CD4-positive, alpha-beta T cell treated with Interleukin-6 at 100 ng/mL for 8 hours (primary cell): Measurements from ENCODE around the gene PWWP2B.

Experiments used
- DNase-seq: peaks from one replicate; pipeline ENCODE4 v3.0.0-alpha.2; 2020; ENCODE audit warnings: mixed read lengths, low spot score

Gene PWWP2B

DNA sequence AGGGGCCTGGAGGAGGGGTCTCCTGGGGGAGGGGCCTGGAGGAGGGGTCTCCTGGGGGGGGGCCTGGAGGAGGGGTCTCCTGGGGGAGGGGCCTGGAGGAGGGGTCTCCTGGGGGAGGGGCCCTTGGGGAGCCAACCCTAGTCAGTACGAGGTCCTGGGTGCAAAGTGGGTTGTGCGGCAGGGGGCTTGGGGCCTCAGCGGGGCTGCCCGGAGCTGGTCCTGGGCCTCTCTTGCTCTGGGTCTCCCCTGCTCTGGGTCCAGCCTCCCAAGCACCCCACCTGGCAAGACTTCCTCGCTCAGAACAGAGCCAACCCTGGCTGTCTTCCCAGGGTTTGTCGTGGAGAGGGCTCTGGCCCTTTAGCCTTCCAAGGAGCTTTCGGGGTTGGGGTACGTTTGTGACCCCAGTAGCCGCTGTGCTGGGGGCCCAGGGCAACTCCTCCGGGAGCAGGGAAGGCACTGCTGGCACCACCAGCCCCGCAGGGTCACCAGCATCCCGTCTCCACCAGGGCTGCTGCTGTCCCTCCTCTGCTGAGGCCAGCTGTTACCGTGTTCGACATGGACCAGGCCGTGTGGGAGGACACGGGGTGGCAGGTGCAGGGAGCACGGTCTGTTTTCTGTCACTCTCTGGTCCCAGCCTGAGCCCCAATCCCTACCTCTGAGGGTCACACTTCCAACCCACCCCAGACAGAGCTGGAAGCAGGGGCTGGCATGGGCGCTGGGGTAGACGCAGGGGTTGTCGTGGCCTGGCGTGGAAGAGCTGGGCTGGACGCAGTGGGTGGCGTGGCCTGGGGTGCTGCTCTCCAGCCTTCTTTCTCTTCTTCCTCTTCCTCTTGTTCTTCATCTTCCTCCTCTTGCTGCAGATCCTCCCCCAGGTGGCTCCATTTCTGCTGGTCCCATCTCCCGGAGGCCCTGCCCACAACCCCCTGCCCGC lies 22.8 kb downstream of the PWWP2B start:
- DNase-seq, result no peak

GRCh38 chr10:132420469-132420980 lies 23.5 kb downstream of the PWWP2B start:
- no peak for DNase-seq

- DNase-seq, result no peak
Observed at GRCh38 chr10:132420981-132421846, 24.2 kb downstream of the PWWP2B start.

DNA sequence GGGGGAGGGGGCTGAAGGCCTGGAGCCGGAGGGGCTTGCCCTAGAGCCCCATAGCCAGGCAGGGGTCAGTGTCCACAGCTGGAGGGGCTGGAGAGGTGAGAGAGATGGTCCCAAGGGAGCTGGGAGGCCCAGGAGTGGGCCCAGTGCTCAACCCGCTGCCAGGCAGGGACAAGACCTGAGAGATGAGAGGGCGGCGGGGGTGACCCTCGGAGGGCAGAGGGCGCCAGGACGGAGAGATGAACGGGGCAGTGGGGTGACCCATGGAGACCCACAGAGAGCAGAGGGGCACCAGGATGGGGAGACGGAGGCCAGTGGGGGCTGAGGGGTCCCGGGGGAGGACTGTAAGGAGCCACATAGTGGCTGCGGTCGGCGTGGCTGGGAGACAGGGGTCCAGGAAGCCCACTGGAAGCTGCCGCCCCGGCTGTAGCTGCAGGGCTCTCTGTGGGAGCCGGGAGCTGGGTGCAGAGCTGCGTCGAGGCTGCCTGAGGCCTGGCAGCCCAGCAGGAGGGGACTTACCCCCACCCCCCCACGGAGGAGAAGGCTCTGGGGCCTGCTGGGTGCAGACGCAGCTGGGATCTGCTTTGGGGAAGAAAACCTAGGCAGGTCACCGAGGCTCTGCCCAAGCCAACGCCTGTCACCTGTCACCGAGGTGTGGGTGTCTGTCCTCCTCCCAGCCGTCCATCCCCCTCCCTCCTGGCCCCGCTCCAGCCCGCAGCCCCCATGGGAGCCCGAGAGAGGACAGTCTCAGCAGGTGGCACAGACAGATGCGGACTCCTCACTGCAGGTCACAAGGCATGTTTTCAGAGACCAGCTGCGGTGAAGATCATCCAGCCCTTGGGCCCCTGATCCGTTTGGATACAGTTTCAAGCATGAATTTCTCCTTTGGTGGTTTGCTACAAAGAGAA lies 25.1 kb downstream of the PWWP2B start:
- no peak for DNase-seq

GRCh38 chr10:132422903-132423825 lies 26.2 kb downstream of the PWWP2B start:
- no peak for DNase-seq

- DNase-seq, result no peak
Observed at GRCh38 chr10:132423966-132424861, 27.2 kb downstream of the PWWP2B start.

DNA sequence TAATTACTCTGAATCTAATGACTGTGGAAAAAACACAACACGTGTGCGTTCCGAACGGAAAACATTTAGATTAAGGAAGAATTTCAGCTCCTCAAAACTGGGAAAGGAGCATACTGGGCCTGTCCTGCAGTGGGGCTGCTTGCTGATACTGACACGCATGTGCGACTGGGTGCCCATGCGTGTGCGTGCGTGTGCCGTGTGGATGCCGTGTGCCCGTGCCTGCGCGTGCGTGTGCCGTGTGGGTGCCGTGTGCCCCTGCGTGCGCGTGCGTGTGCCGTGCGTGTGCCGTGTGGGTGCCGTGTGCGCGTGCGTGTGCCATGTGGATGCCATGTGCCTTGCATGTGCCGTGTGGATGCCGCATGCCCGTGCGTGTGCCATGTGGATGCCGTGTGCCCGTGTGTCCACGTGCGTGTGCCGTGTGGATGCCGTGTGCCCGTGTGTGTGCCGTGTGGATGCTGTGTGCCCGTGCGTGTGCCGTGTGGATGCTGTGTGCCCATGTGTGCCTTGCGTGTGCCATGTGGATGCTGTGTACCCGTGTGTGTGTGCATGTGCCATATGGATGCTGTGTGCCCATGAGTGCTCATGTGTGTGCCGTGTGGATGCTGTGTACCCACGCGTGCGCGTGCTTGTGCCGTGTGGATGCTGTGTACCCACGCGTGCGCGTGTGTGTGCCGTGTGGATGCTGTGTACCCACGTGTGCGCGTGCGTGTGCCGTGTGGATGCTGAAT lies 28.2 kb downstream of the PWWP2B start:
- no peak for DNase-seq

GRCh38 chr10:132425757-132426155 lies 28.8 kb downstream of the PWWP2B start:
- no peak for DNase-seq

GRCh38 chr10:132427006-132427771 lies 30.2 kb downstream of the PWWP2B start:
- no peak for DNase-seq

DNA sequence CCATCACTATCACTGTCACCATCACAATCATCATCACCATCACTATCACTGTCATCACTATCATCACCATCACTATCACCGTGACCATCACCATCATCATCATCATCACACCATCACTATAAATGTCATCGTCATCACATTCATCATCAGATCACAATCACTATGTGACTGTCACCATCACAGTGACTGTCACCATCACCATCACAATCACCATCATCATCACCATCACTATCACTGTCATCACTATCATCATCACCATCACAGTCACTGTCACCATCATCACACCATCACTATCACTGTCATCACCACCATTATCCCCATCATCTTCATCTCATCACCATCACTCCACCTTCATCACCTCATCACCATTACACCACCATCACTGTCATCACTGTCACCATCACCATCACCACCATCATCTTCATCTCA lies 31.0 kb downstream of the PWWP2B start:
- DNase-seq, result no peak

DNA sequence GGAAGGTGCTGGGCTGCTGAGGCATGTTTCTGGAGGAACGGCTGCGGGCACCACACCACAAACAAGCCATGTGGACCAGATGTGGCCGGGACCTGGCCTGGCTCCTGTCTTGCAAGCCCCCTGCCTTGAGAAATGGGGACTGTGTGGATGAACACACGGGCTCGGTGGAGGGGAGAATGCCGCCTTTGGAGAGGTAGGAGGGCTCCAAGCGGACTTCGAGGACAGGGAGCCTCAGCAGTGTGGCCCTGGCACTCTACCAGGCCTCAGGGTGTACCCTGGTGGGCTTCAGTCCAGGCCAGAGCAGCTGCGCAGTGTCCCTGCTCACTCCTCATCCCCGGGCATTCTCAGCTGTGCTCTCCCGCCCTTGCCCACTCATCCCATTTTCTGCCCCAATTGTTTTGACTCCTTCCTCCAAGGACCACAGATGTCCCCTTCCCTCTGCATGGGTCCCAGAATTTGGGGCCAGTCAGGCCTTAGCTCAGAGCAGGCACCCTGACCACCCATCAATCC lies 31.5 kb downstream of the PWWP2B start:
- DNase-seq, result no peak

- DNase-seq, result no peak
Observed at GRCh38 chr10:132429281-132430230, 32.6 kb downstream of the PWWP2B start.

DNA sequence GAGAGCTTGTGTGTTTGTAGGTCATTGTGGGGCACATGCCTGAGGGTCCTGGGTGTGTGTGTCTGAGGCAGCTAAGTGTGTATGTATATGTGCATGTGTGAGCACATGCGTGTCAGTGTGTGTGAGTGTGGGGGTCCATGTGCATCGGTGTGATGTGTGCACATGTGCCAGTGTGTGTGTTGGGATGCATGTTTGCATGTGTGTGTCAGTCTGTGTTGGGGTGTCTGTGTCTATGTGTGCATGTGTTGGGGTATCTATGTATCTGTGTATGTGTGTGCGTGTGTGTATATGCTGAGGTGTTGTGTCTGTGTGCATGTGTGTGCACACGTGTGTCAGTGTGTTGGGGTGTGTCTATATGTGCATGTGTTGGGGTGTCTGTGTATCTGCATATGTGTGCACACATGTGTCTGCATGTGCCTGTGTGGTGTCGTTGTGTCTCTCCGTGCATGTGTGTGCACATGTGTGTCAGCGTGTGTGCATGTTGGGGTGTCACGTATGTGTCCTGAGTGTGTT lies 33.3 kb downstream of the PWWP2B start:
- DNase-seq, result no peak

DNA sequence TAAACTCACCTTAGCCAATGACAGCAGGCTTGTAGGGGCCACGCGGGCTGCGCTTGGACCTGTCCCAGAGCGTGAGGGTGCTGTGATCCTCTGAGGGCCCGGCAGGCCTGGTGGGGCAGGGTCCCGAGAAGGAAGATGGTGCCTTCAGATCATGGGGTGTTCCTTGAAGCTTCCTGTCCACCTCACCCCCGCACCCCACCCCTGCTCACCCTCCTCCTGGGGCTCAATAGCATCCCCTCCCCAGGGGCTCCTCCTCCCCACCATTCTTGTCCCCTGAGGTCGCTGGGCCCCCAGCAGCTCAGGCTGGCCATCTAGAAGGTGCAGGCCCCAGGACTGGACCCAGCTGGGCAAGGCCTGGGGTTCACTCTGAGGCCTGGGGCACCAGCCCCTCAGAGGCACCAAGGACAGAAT lies 33.9 kb downstream of the PWWP2B start:
- DNase-seq, result no peak

- DNase-seq, result no peak
Observed at GRCh38 chr10:132431537-132432175, 34.7 kb downstream of the PWWP2B start.

GRCh38 chr10:132432176-132432540 lies 35.2 kb downstream of the PWWP2B start:
- DNase-seq, result no peak
